GM21360 (cell line): Measurements from ENCODE around the gene BCAS3.

Source experiments
- ATAC-seq: cut with Tn5 transposase; IDR thresholded peaks from one replicate; pipeline ENCODE4 v1.9.1; 2021; ENCODE audit warnings: mild to moderate bottlenecking, moderate library complexity; ENCODE audit not compliant: unreplicated experiment

Gene BCAS3

DNA sequence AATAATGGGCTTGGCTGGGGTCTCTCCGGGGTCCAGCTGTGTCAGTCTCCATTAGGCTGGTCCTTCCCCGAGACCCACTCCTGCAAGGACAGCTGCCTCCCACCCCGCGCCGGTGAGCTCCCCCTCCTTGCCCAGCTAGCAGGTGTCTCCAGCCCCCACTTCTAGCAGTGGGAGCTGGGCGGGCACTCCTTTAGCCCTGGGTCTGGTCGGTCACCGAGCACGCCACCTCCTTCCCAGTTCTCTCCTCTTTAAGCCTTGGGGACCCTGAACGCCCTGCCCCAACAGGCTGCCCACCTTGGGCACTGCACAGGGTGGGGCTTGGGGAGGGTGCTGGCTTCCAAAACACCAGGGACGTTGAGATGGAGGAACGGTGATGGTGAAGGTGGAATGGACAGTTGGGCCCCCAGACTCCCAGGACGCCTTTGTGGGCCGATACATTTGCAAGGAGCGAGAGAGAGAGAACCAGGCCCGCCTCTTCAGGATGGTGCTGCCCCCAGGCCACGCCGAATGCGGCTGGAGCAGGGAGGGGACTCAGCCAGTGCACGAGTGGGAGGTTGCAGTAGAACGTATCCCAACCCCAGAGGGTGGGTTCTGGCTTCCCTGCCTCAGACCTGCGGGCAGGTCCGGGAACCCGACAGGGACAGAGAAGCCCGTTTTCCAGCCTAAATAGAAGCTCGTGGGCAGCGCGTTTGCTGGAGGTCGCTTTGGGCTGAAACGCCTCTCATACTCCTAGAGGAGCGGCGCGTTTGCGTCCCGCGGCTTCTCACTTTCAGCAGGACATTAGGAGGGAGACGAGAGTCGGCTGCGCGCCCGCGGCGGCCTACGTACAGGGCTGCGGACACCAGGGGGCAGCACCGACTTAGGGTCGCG is 732.7 kb downstream of the BCAS3 start:
- ATAC-seq, result no peak

DNA sequence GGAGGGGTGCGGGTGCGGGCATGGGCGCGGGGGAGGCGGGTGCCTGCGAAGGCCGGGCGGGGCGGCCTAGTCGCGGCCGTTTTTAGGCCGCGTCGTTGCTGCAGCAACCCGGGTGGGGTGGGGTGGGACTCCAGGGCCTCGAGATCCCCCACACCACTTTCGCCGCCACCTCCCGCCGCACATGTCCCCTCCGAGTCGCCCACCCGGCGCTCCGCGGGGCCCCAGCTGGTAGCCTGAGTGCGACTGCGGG is 733.3 kb downstream of the BCAS3 start:
- no peak for ATAC-seq

DNA sequence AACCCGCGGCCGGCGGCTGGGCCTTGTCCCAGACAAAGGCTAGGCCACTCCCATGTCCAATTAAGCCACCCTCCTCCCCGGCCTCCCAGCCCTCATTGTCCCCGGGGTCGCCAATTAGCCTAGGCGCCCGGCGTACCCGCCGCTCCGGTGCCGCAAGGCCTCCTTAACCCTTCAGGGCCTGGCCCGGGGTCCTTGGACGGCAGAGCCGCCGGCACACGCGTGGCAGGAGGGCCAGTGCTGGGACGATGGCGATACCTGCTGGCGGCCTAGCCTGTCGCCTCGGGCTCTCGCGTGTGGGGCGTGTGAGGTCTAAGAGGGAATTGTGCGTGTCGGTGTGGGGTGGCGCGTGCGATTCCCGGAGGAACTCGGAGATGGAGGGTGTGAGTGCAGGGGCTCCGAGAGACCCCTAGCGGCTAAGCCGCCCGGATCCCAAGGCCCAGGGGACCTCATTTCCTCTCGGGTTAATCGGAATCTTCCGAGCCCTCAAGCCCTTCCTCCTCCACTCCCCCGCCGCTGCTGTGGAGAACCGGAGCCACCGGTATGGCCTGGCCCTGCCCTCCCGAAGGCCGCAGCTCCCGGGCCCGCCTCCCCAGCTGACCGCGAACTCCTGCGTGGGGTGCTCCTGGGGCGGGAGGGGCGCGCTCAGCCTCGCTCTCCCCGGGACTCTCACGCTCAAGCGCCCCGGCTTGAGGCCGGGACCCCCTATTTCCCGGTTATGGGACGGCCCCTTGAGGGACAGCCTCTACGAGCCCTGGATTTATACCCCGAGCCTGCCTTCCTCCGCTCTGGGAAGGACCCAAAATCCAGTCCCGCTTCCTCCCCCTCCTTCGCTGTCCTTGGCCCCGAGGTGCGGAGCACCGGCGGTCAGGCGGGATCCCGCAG is 733.9 kb downstream of the BCAS3 start:
- ATAC-seq, result no peak

DNA sequence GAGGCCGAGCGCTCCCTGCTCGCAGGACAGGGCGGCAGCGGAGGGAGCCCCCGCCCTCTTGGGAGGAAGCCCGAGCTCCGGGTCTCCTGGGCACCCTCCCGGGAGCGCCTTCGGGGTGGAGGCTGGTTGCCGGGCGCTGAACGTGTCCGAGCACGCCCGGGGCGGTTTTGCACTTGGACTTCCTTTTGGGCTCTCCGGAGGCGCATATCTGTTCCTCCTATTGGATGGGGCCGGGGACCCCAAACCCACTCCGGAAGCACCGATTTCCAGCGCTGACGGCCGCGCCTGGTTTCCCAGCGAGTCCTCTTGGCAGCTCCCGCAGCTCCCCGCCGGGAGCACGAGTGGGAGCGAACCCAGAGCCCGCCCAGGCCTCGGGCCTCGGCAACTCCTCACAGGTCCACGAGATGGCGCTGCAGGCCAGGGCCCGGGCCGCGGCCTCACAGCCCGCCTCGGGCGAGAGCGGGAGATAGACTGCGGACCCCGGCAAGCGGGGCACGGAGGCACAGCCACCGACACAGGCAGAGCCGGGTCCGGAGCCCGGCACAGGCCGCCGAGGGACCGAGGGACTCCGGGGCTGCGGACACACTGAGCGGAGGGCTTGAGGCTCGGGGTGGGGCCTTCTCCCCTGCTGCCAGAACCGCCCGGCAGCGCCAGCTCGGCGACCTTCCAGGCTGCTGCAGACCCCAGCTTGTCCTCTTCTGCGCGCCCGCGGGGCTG is 734.6 kb downstream of the BCAS3 start:
- peak; percentile 69 for ATAC-seq

DNA sequence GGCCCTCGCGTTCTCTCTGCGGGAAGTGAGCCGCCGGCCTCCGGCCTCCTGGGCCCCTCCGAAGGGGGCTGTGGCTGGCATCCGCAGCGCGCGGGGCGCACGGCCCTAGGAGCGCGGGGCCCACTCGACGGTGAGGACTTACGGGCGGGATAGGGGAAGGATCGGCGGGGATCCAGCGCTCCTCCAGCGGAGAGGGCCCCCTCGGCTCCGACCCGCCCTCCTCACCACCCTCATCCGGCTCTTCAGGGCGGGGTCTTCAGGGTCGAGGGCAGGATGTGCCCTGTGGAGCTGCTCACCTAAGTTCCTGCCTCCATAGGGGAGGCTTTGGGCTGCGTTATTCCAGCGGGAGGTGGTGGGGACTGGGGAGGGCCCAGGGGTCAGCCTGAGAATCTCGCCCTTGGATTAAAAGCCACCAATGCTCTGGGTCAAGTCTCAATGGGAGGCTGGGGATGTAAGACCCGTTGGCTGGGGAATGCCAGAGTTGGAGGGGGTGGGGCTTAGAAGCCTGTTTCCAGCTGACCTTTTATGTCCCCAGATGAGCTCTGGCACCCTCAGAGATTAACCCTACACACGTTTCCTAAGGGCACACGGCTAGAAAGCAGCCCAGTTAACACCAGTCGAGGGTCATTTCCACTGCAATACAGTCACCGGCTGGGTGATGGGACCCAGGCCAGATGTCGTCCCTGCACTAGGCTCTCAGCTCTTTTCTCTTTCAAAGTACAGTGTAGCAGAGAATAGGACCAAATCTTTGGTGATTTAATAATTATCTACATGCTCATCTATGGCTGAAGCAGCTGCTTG is 735.4 kb downstream of the BCAS3 start:
- ATAC-seq, result no peak

DNA sequence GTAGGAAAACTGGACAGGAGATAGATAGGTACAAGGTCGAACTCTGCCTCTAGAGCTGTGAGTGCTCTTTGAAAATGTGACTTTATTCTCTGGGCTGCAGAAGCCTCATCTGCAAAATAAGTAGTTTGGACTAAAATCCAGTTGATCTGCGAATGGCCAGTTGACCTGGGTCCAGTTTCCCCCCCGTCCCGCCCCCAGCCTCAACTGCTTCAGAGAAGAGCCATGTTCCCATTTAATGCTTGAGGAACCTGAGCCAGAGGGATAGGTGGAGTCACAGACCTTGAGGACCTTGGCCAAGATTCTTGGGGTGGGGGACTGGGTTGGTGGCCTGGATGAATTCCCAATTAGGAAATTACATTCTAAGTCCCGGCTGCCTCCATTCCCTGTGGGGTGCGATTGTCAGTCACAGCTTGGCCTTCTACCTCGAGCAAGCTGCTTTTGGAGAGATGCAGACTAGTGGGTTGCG is 736.0 kb downstream of the BCAS3 start:
- no peak for ATAC-seq

DNA sequence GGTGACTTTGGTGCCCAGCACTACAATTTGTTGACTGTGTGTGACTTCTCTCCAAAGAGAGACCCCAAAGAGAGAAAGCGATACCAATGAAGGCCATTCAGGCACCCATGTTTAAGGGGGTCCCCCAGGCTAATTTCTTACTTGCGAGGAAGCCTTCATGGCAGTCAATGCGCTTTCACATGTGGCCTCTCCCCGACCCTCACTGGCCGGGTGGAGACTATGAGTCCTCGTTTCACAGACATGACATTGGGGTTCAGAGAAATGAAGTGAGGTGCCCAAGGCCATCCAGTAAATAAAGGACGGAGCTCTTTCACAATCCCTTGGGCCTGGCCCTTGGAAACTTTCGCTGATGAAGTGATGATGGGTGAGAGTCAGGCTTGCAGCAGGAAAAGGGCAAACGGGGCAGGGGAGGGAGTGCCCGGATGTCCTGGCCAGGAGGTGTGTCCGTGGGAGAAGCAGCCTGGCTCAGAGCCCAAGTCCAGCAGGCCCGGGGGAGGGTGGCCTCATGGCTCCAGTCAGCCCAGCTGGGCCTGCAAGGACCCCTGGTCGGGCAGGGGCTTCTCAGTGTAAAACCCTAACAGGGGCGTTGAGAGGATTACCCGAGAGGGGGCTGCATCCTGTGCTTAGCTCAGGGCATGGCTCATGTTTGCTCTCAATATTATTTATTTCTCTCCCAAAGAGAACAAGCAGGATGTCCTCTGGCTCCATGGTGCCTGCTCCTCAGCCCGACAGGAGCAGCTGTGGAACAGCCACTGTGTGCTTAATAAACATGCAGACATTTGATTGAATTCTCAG is 736.7 kb downstream of the BCAS3 start:
- ATAC-seq, result no peak

DNA sequence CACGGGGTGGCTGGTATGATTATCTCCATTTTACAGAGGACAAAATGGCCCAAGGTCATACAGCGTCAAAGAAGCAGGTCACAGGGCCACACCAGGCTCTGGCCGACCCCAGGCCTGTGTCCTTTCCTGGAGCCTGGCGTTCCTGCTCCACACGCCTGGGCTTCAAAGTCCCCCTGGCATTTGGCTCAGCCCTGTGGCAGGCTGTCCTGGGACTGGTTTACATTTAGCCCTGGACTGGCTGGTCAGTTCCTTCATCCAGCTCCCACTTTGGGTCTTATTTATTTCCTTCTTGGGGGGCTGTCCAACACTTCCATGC is 737.2 kb downstream of the BCAS3 start:
- no peak for ATAC-seq

DNA sequence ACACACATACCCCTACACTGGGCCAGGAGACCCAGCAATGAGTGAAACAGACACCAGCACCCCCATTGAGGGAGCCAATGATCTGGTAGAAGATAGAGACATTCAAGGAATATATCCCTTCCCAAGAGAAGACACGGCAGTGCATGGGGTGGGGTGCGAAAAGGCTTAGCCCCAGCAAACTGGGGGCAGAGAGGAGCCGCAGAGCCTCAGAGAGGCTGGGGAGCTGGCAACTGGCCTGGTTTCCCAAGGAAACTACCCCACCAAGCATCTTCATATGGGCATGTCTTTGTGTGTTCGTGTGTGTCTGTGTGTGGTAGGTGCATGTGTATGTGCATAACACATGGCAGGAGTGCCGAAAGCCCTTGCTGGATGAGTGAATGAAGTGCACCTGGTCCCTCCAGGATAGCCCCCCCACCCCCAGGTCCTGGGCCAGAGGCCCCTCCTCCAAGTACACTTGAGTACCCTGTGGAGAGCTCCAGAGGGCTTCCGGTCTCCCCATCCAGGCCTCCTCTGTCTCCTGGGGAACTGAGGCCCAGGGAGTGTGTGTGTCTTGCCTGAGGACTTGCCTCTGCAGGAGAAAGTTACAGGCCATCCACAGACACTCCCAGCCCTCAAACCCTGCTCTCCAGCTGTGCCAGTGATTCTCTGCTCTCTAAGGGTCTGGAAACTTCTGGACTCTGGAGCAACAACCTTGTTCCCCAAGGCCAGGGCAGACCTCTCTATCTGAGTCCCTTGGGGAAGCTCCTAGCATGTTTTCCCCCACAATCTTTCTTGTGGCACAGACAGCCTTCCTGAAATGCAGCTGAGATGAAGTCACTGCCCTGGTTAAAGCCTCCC is 737.9 kb downstream of the BCAS3 start:
- ATAC-seq, result no peak

DNA sequence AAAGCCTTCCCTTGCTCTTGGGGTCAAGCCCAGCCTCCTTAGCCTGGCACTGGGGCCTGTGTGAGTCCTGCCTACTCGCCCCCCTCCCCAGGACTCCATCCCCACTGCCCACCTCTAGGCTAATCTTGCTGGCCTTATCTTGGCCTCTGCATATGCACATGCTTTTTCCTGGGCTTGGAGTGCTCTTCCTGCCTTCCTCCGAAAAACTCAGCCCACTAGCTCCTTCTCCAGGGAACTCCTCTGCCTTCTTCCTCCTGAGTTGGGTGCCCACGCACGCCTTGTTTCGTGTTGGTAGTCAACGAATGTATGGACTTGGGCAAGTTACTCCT is 738.5 kb downstream of the BCAS3 start:
- no peak for ATAC-seq

DNA sequence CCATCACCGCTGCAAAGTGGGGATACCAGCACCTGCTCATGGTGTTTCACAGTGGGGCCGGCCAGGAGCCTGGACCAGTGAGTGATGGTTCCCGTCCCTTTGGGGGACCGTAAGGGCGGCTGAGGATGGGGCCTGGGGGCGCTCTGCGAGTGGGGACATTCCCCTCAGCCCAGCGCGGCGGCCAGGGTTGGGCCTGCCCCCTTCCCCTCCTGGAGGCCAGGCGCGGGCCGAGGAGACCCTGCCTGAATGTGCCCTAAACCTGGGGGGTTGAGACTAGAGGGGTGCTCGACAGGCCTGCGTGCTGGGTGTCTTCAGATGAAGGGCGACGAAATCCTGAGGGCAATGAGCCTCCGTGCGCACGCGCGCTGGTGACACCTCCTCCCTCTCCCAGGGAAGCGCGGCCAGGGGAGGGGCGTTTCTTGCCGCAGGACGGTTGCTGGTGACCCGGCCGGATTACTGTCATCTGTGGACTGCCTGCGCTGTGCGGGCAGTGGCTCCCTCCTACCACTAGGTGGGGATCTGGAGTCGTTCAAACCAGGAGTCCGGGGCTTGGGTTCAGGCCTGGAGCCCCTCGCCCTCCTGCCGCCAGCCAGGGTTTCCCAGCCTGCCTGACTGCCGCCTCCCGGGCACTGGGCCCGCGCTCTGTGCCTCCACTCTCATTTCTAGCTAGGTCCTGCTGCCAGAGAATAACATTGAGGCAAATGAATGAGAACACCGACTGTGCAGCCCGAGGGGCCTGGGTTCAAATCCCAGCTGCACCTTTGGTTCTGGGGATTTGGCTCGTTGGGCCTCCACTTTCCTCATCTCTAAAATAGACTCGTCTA is 739.1 kb downstream of the BCAS3 start:
- no peak for ATAC-seq

DNA sequence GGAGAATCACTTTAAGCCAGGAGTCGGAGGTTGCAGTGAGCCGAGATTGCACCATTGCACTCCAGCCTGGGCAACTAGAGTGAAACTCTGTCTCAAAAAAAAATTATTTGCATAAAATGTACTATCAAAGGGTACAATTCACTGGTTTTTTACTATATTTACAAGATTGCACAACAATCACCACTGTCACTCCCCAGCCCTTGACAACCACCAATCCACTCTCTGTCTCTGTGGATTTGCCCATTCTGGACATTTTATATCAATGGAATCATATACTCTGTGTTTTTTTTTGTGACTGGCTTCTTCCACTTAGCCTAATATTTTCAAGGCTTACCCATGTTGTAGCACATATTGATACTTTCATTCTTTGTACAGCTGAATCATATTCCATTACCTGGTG is 740.8 kb downstream of the BCAS3 start:
- no peak for ATAC-seq

DNA sequence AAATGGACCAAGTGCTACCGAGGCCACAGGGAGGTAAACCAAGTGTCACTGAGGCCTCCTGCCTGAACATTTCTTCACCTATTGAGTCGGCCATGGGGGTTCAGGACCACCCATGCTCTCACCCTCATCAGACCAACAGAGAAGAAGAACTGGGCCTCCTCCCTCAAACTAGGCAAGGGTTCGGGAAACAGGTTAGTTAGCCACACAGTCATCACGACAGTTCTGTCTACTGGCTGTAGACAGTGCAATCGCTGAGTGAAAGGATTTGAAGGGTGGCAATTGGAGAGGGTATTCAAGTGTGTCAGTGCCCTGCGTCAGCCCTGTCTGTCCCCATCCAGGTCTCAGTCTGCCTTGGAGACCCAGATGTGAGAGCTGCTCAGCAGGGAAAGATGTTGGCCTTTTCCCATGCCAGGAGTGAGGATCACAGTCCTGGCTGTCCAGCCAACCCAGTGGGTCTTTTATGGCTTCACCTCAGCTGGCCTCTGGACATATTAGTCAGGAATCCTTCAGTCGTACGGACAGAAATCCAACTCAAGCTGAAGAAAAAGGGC is 741.9 kb downstream of the BCAS3 start:
- no peak for ATAC-seq

DNA sequence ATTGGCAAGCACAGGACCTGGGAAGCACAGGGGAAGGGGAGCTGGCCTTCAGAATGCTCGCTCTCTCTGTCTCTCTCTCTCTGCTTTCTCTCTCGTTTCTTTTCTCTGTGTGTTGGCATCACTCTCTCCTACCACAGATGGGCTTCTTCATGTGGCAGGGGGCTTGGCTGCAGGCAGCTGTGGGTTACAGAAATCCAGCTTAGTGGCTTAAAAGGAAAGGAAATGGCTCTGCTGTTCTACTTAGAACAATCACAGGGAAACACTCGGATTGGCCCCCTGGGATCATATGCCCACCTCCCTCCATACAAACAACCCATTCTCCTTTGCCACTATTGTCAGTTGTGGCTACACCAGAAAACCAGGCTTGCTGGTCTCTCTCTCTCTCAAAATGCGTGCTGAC is 742.4 kb downstream of the BCAS3 start:
- no peak for ATAC-seq

DNA sequence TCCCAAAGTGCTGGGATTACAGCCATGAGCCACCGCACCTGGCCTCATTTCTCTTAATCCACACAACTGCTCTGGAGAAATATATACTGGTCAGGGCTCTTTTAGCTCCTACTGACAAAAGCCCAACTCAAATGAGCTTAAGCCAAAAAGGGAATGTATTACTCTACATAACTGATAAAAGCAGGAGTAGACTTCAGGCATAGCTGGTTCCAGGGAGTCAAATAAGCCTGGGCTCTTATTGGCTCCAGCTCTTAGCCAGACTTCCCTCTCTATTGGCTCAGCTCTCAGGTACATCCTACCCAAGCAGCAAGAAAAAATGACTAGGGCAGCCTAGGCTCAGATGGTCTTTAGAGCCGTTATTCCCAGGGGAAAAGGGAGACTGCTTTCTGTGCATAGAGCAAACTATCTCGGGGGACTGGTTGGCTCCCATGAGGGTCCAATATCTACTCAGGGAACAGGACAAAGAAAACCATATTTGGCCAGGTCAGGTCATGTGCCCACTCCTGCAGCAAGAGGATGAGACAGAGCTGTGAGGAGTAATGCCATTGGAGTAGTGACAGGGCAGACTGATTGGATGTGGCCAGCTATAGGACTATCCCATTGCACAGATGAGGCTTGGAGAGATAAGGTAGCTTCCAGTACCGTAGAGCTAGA is 743.2 kb downstream of the BCAS3 start:
- no peak for ATAC-seq

DNA sequence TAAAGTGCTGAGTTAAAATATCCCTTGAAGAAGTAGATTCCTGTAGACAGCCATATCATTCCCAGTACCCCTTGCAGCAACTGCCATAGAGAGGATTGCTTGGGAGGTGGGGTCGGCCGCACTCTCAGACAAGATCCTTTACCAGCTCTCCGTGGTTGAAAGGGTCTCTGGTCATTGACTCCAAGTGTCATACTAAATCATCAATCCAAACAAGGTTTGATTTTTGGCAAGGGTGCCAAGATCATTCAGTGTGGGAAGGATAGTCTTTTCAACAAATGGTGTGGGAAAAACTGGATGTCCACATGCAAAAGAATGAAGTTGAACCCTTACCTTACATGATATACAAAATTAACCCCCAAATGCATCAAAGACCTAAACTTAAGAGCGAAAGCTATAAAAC is 743.8 kb downstream of the BCAS3 start:
- ATAC-seq, result no peak

DNA sequence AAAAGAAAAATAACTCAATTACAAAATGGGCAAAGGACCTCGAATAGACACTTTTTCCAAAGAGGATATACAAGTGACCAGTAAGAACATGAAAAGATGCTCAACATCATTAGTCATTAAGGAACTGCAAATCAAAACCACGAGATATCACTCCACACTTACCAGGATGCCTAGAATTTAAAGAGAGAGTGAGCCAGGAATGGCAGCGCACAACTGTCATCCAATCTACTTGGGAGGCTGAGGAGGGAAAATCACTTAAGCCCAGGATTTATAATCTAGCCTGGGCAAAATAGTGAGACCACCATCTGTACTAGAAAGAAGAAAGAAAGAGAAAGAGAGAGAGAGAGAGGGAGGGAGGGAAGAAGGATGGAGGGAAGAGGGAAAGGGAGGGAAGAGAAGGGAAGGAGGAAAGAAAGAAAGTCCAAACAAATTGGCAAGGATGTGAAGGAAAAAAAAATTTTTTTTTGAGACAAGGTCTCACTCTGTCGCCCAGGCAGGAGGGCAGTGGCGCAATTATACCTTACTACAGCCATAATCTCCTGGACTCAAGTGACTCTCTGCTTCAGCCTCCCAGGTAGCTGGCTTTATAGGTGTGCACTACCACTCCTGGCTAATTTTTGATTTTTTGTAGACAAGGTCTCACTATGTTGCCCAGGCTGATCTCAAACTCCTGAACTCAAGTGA is 744.6 kb downstream of the BCAS3 start:
- ATAC-seq, result no peak
